K562 (cell line): ENCODE measurements around the gene ACSS2. TPM values are rescaled to one million over a fixed set of nuclear protein-coding genes. Genes with fewer than 3 reads are reported as not detected.

ENCODE experiments used
- BMI1 ChIP-seq: fragments of 150-350 bp; IDR thresholded peaks from 2 replicates; pipeline ENCODE4 v1.6.1; 2014; ENCODE audit warnings: low read length
- CAMTA2 ChIP-seq: fragments of 250-450 bp; sonication (Bioruptor Pico); conservative IDR thresholded peaks from 2 replicates; pipeline ENCODE4 v1.5.1; 2022
- DDX20 ChIP-seq: fragments of 450-650 bp; IDR thresholded peaks from 2 replicates; pipeline ENCODE4 v1.6.1; 2016; ENCODE audit warnings: missing genetic modification characterization, low read depth, mild to moderate bottlenecking, missing compliant biosample characterization, moderate library complexity
- HES1 ChIP-seq: fragments of 450-650 bp; IDR thresholded peaks from 2 replicates; pipeline ENCODE4 v1.6.1; 2016; ENCODE audit warnings: low read depth, mild to moderate bottlenecking, moderate library complexity
- KAT8 ChIP-seq: fragments of 450-650 bp; IDR thresholded peaks from 2 replicates; pipeline ENCODE4 v1.6.1; 2016; ENCODE audit warnings: low read depth, mild to moderate bottlenecking
- MECOM ChIP-seq: fragments of 250-450 bp; sonication (Bioruptor Pico); IDR thresholded peaks from 2 replicates; pipeline ENCODE4 v1.8.0; 2022; ENCODE audit warnings: inconsistent platforms
- MXD1 ChIP-seq: fragments of 250-450 bp; sonication (Bioruptor Pico); IDR thresholded peaks from 2 replicates; pipeline ENCODE4 v1.8.0; 2021; ENCODE audit warnings: borderline replicate concordance, mild to moderate bottlenecking, moderate library complexity; ENCODE audit not compliant: poor library complexity, severe bottlenecking
- NFYB ChIP-seq: IDR thresholded peaks from 2 replicates; pipeline ENCODE4 v1.6.1; 2011; ENCODE audit warnings: mild to moderate bottlenecking, moderate library complexity; ENCODE audit not compliant: insufficient read length; ENCODE audit errors: extremely low read depth
- PATZ1 ChIP-seq: fragments of 250-450 bp; sonication (Bioruptor Pico); IDR thresholded peaks from 2 replicates; pipeline ENCODE4 v1.5.0; 2020; ENCODE audit warnings: mild to moderate bottlenecking, borderline replicate concordance
- SRSF7 ChIP-seq: fragments of 200-400 bp; formaldehyde crosslinking; optimal IDR thresholded peaks from 2 replicates; pipeline ENCODE3; 2017; ENCODE audit warnings: mild to moderate bottlenecking, low read depth, low read length
- THRB ChIP-seq: fragments of 450-650 bp; formaldehyde crosslinking; conservative IDR thresholded peaks from 2 replicates; pipeline ENCODE4 v1.4.0; 2022; ENCODE audit warnings: mild to moderate bottlenecking, missing genetic modification characterization
- YBX1 ChIP-seq: fragments of 450-650 bp; IDR thresholded peaks from 2 replicates; pipeline ENCODE4 v1.7.1; 2016; ENCODE audit warnings: mild to moderate bottlenecking
- ZFP91 ChIP-seq: sonication (generic); formaldehyde crosslinking; IDR thresholded peaks from 2 replicates; pipeline ENCODE4 v1.8.0; 2022; ENCODE audit warnings: mild to moderate bottlenecking, missing genetic modification reagents
- ZFPM2 ChIP-seq: fragments of 250-450 bp; sonication (Bioruptor Pico); IDR thresholded peaks from 2 replicates; pipeline ENCODE4 v1.5.1; 2022; ENCODE audit warnings: mild to moderate bottlenecking
- ZNF408 ChIP-seq: fragments of 250-450 bp; sonication (Bioruptor Pico); IDR thresholded peaks from 2 replicates; pipeline ENCODE4 v1.4.0; 2020; ENCODE audit warnings: low read depth, mild to moderate bottlenecking, moderate library complexity
- ZNF592 ChIP-seq: fragments of 450-650 bp; IDR thresholded peaks from 2 replicates; pipeline ENCODE4 v1.6.1; 2017; ENCODE audit warnings: antibody characterized with exemption, mild to moderate bottlenecking
- polyA plus RNA-seq, 8 experiments: library from polyadenylated mRNA; depleted of rRNA in 4 of 8; stranded (reverse) in 5 of 8; unstranded in 3 of 8; fragments of >200 nt; fragmentation: Nextera tagmentation in 2 of 8; fragmentation: Illumina TruSeq in 1 of 8; extraction: Ambion mirVana in 2 of 8; extraction: Trizol in 1 of 8; gene quantifications; 2 replicates each; pipeline versions ENCODE4 v1.2.1 to v1.2.3, GENCODE V29; 2011 to 2014; ENCODE audit warnings: inconsistent platforms in 1 of 8, missing spikeins in 1 of 8
- total RNA-seq, 7 experiments: library from RNA; depleted of rRNA in 6 of 7; stranded (reverse); fragments of >200 nt in 6 of 7; fragmentation: Illumina TruSeq in 2 of 7; extraction: Trizol in 2 of 7; gene quantifications; 2 replicates each; pipeline versions ENCODE4 v1.2.1 to v1.2.3, GENCODE V29; 2011 to 2021; ENCODE audit warnings: low replicate concordance in 1 of 7

The ACSS2 gene
- total and polyA plus RNA-seq, 9 of the 15 experiments (the other 6 are each of a cell fraction or from before 2014, with no cell fraction given) = 21.9 to 246 (median 66.2) TPM

- TF ChIP-seq ZNF592 = no peak; the same call in 1 of the 2 replicates
- no peak for TF ChIP-seq MXD1
- no peak for TF ChIP-seq HES1
- no peak for TF ChIP-seq DDX20 (tag)
- no peak for TF ChIP-seq NFYB
- no peak for TF ChIP-seq CAMTA2 (CRISPR knock-in tag)
- TF ChIP-seq YBX1 = no peak
- TF ChIP-seq ZNF408 (CRISPR knock-in tag) = no peak
- 0 out of 2 replicates have a peak, but pooled peaks have one; percentile 14 for TF ChIP-seq THRB
- no peak for TF ChIP-seq KAT8
- TF ChIP-seq MECOM (CRISPR knock-in tag) = no peak
- no peak for TF ChIP-seq SRSF7
- no peak for TF ChIP-seq PATZ1 (CRISPR knock-in tag)
- TF ChIP-seq BMI1 = no peak
- no peak for TF ChIP-seq ZFPM2 (CRISPR knock-in tag)
- TF ChIP-seq ZFP91 = no peak
Measured at GRCh38 chr20:34955231-34956040, 79.0 kb downstream of the ACSS2 start, which contains the start of the genes GSS and MYH7B (continued).
